Measurements from ENCODE around the gene AGPAT3. TPM values are rescaled to one million over a fixed set of nuclear protein-coding genes. Genes with fewer than 3 reads are reported as not detected.

AGPAT3 gene
- total and polyA plus RNA-seq, 3 donors from 2014 or later, result 64.5 to 77.5 (median 69.8) TPM

- 77 to 79% methylated on average over 12 of the region's 12 CpGs for WGBS, 2 donors
- peaks cover 3% of the 10 kb centered on the region for H3K4me1 ChIP-seq
- no peaks in the 10 kb centered on the region for H3K9me3 ChIP-seq
- intact Hi-C loops (cut with DNase I; ENCODE audit: low total_unique reads), result no loop called here
- no peaks in the 10 kb centered on the region for H3K36me3 ChIP-seq (ENCODE audit: low read depth, missing control alignments)
- H3K27ac ChIP-seq, result no peak overlapping the region
- no peak for DNase-seq
- no peak overlapping the region for H3K4me3 ChIP-seq
- H3K27me3 ChIP-seq, result no peaks in the 10 kb centered on the region
- no peak for TF ChIP-seq POLR2A (IDR thresholded peaks at IDR 0.05)
- no peak for TF ChIP-seq CTCF (IDR thresholded peaks at IDR 0.05)
These were observed 9.2 kb downstream of the AGPAT3 start for GRCh38 chr21:43874085-43874805.

- Histone ChIP-seq H3K4me3 (no peak overlapping the region), H3K36me3 (ENCODE audit: low read depth, missing control alignments) (no peaks in the 10 kb centered on the region), H3K27ac (no peak overlapping the region), H3K27me3 (no peaks in the 10 kb centered on the region), H3K9me3 (no peaks in the 10 kb centered on the region), H3K4me1 (peaks cover 4% of the 10 kb centered on the region)
- WGBS, 2 donors, result 90 to 91% methylated on average over 5 of the region's 5 CpGs
- intact Hi-C loops (cut with DNase I; ENCODE audit: low total_unique reads), result no loop called here
- DNase-seq, result no peak
- TF ChIP-seq CTCF (IDR thresholded peaks at IDR 0.05) (no peak), POLR2A (IDR thresholded peaks at IDR 0.05) (no peak)
These were observed 11.6 kb downstream of the AGPAT3 start for GRCh38 chr21:43876605-43877004.

- no peak for DNase-seq
- no peak overlapping the region for H3K4me3 ChIP-seq
- TF ChIP-seq POLR2A (IDR thresholded peaks at IDR 0.05) (no peak), CTCF (IDR thresholded peaks at IDR 0.05) (no peak)
- no peak overlapping the region for H3K27ac ChIP-seq
- peaks cover 4% of the 10 kb centered on the region for H3K4me1 ChIP-seq
- 90 to 96% methylated on average over 25 of the region's 25 CpGs for WGBS, 2 donors
- no peaks in the 10 kb centered on the region for H3K27me3 ChIP-seq
- no peaks in the 10 kb centered on the region for H3K36me3 ChIP-seq (ENCODE audit: low read depth, missing control alignments)
- no peaks in the 10 kb centered on the region for H3K9me3 ChIP-seq
- intact Hi-C loops (cut with DNase I; ENCODE audit: low total_unique reads), result no loop called here
These were observed 13.0 kb downstream of the AGPAT3 start for GRCh38 chr21:43877936-43878575.

GRCh38 chr21:43879348-43880110 lies 14.5 kb downstream of the AGPAT3 start:
- no peaks in the 10 kb centered on the region for H3K27me3 ChIP-seq
- H3K27ac ChIP-seq, result no peak overlapping the region
- peaks cover 14% of the 10 kb centered on the region for H3K4me1 ChIP-seq
- 88 to 94% methylated on average over 22 to 25 of the region's 25 CpGs for WGBS, 2 donors
- no peak for DNase-seq
- TF ChIP-seq POLR2A (IDR thresholded peaks at IDR 0.05), result no peak
- no peak for TF ChIP-seq CTCF (IDR thresholded peaks at IDR 0.05)
- no peak overlapping the region for H3K4me3 ChIP-seq
- H3K36me3 ChIP-seq (ENCODE audit: low read depth, missing control alignments), result no peaks in the 10 kb centered on the region
- intact Hi-C loops (cut with DNase I; ENCODE audit: low total_unique reads), result no loop called here
- no peaks in the 10 kb centered on the region for H3K9me3 ChIP-seq

Measured in testis (tissue), 3 donors.